Measurements from ENCODE around the gene LHFPL2. TPM values are rescaled to one million over a fixed set of nuclear protein-coding genes. Genes with fewer than 3 reads are reported as not detected.

The LHFPL2 gene
- total RNA-seq, 2 donors from 2014 or later, result 15.5 to 18.7 TPM

DNA sequence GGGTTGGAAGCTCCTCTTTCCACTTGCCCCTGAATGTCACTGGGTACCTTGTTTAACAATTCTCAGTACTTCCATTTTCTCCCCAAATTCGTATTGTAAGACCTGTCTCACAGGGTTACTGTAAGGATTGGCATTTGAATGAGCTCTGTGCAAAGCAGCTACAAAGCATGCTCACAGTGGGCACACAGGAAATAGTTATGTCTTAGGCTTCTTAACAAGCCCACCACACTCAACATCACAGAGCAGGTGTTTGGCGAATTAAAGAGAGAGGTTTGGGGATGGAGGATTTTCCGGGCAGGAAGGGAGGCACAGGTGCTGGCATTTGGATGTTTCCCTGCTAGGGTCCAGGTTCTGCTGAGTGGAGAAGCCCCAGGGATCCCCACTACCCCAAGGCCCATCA, 17.0 kb upstream of the LHFPL2 start:
- DNase-seq (no peak), ATAC-seq (no peak)
- H3K9me3 ChIP-seq, result no peaks in the 10 kb centered on the region
- H3K4me3 ChIP-seq, result no peak overlapping the region
- TF ChIP-seq, protein P1, sequence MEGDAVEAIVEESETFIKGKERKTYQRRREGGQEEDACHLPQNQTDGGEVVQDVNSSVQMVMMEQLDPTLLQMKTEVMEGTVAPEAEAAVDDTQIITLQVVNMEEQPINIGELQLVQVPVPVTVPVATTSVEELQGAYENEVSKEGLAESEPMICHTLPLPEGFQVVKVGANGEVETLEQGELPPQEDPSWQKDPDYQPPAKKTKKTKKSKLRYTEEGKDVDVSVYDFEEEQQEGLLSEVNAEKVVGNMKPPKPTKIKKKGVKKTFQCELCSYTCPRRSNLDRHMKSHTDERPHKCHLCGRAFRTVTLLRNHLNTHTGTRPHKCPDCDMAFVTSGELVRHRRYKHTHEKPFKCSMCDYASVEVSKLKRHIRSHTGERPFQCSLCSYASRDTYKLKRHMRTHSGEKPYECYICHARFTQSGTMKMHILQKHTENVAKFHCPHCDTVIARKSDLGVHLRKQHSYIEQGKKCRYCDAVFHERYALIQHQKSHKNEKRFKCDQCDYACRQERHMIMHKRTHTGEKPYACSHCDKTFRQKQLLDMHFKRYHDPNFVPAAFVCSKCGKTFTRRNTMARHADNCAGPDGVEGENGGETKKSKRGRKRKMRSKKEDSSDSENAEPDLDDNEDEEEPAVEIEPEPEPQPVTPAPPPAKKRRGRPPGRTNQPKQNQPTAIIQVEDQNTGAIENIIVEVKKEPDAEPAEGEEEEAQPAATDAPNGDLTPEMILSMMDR (IDR thresholded peaks at IDR 0.05), result no peak
- TF ChIP-seq POLR2A (IDR thresholded peaks at IDR 0.05), result no peak
- intact Hi-C loops (cut with DNase I), result no loop called here
- 84 to 92% methylated on average over 3 of the region's 3 CpGs for WGBS, 2 donors
- H3K27me3 ChIP-seq, result no peaks in the 10 kb centered on the region
- H3K27ac ChIP-seq, result no peak overlapping the region
- H3K36me3 ChIP-seq (replicated peaks in 1 of 2; ENCODE audit: insufficient read depth in 1 of 2, low read depth in 2 of 2), result no peaks in the 10 kb centered on the region
- peaks cover under 1% of the 10 kb centered on the region for H3K4me1 ChIP-seq

DNA sequence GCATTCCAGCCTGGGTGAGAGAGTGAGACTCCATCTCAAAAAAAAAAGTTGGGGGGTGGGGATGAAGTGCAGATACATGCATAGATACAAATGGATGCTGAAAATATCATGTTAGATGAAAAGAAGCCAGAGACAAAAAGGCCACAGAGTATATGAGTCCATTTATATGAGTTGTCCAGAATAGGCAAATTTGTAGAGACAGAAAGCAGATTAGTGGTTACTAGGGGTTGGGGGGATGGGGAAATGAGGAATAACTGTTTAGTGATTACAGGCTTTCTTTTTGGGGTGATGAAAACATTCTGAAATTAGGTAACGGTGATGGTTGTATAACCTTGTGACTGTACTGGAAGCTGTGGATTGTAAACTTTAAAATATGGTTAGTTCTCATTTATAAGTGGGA, 13.8 kb upstream of the LHFPL2 start:
- TF ChIP-seq POLR2A (IDR thresholded peaks at IDR 0.05), result no peak
- TF ChIP-seq, protein P1 (IDR thresholded peaks at IDR 0.05), result no peak
- no peak for ATAC-seq

DNA sequence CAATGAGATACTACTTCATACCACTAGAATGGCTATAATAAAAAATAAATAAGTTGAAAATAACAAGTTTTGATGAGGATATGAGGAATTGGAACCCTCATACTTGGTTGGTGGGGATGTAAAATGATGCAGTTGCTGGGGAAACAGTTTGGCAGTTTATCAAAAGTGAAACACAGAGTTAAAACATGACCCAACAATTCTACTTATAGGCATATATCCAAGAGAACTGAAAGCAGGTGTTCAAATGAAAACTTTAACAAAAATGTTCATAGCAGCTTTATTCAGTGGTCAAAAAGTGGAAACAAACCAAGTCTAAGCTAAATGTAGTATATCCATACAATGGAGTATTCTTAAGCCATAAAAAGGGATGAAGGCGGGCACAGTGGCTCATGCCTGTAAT, 13.1 kb upstream of the LHFPL2 start:
- WGBS, 2 donors, result 95 to 100% methylated on average over 1 of the region's 1 CpG
- H3K4me1 ChIP-seq, result peaks cover 17% of the 10 kb centered on the region
- intact Hi-C loops (cut with DNase I), result no loop called here
- no peak for TF ChIP-seq POLR2A (IDR thresholded peaks at IDR 0.05)
- TF ChIP-seq, protein P1 (IDR thresholded peaks at IDR 0.05), result no peak
- ATAC-seq (no peak), DNase-seq (no peak)
- no peaks in the 10 kb centered on the region for H3K27me3 ChIP-seq
- H3K4me3 ChIP-seq, result no peak overlapping the region
- no peak overlapping the region for H3K27ac ChIP-seq
- no peaks in the 10 kb centered on the region for H3K36me3 ChIP-seq (replicated peaks in 1 of 2; ENCODE audit: insufficient read depth in 1 of 2, low read depth in 2 of 2)
- no peaks in the 10 kb centered on the region for H3K9me3 ChIP-seq

More for the DNA sequence above, 13.8 kb upstream of the LHFPL2 start:
- intact Hi-C loops (cut with DNase I), result no loop called here
- Histone ChIP-seq H3K36me3 (replicated peaks in 1 of 2; ENCODE audit: insufficient read depth in 1 of 2, low read depth in 2 of 2) (no peaks in the 10 kb centered on the region), H3K4me1 (peaks cover 17% of the 10 kb centered on the region), H3K9me3 (no peaks in the 10 kb centered on the region), H3K27me3 (no peaks in the 10 kb centered on the region), H3K4me3 (no peak overlapping the region), H3K27ac (no peak overlapping the region)
- 90 to 92% methylated on average over 1 of the region's 1 CpG for WGBS, 2 donors
- DNase-seq, result no peak

DNA sequence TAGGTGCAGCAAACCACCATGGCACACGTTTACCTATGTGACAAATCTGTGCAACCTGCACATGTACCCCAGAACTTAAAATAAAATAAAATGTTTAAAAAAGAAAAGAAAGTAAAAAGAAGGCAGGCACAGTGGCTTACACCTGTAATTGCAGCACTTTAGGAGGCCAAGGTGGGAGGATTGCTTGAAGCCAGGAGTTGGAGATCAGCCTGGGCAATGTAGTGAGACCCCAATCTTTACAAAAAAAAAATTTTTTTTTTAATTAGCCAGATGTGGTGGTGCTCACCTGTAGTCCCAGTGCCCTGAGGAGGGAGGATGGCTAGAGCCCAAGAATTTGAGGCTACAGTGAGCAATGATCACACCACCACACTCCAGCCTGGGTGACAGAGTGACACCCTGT, 12.5 kb upstream of the LHFPL2 start:
- intact Hi-C loops (cut with DNase I), result no loop called here
- Histone ChIP-seq H3K4me3 (no peak overlapping the region), H3K27ac (no peak overlapping the region), H3K4me1 (peaks cover 17% of the 10 kb centered on the region), H3K27me3 (no peaks in the 10 kb centered on the region), H3K36me3 (replicated peaks in 1 of 2; ENCODE audit: insufficient read depth in 1 of 2, low read depth in 2 of 2) (no peaks in the 10 kb centered on the region), H3K9me3 (no peaks in the 10 kb centered on the region)
- no peak for TF ChIP-seq POLR2A (IDR thresholded peaks at IDR 0.05)
- TF ChIP-seq, protein P1 (IDR thresholded peaks at IDR 0.05), result no peak
- ATAC-seq (no peak), DNase-seq (no peak)
- 80 to 93% methylated on average over 1 of the region's 1 CpG for WGBS, 2 donors

DNA sequence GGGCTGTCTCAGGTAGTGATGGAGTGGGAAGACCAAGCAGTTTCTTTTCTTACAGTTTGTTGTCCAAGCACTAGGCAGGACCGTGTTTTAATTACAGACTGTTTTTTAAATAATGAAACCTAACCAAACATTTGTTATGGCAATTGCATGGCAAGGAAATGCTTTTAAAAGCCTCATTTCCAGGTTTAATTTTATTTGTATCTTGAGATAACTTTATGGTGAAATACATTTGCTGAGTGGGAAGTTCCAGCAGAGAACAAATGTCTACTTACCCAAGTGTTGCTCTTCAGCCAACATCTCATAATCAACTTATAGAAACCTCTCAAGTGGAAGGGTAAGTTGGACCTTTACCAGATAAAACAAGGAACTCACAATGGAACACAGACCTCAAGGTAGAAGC, 11.8 kb upstream of the LHFPL2 start:
- H3K27me3 ChIP-seq, result no peaks in the 10 kb centered on the region
- DNase-seq (no peak), ATAC-seq (no peak)
- no peaks in the 10 kb centered on the region for H3K36me3 ChIP-seq (replicated peaks in 1 of 2; ENCODE audit: insufficient read depth in 1 of 2, low read depth in 2 of 2)
- TF ChIP-seq POLR2A (IDR thresholded peaks at IDR 0.05), result no peak
- TF ChIP-seq, protein P1 (IDR thresholded peaks at IDR 0.05), result no peak
- no peak overlapping the region for H3K4me3 ChIP-seq
- peaks cover 17% of the 10 kb centered on the region for H3K4me1 ChIP-seq
- intact Hi-C loops (cut with DNase I), result no loop called here
- H3K27ac ChIP-seq, result no peak overlapping the region
- no peaks in the 10 kb centered on the region for H3K9me3 ChIP-seq
- WGBS, 2 donors, result 24 to 33% methylated on average over 1 of the region's 1 CpG

All from body of pancreas (tissue), 4 donors.